Fibroblast of mammary gland (primary cell): ENCODE results near the gene ETV6.

ENCODE experiments used
- DNase-seq: peaks from one replicate; pipeline ENCODE4 v3.0.0-alpha.2; 2010; ENCODE audit warnings: low read depth
- H3K4me3 ChIP-seq: 2 replicates; pipeline ENCODE4 v1.5.1; 2011; ENCODE audit warnings: low read depth, mild to moderate bottlenecking, low read length, moderate library complexity; ENCODE audit not compliant: control insufficient read depth
- CTCF ChIP-seq: conservative IDR thresholded peaks from 2 replicates; pipeline ENCODE4 v1.5.1; 2011; ENCODE audit warnings: low read depth, low read length, inconsistent platforms; ENCODE audit not compliant: control insufficient read depth, insufficient read depth

Gene ETV6

GRCh38 chr12:11730299-11731041, 81.0 kb downstream of the ETV6 start:
- DNase-seq, result no peak
- no peak overlapping the region for H3K4me3 ChIP-seq

GRCh38 chr12:11731042-11731357, 81.5 kb downstream of the ETV6 start:
- no peak for TF ChIP-seq CTCF
- no peak overlapping the region for H3K4me3 ChIP-seq
- no peak for DNase-seq

More at GRCh38 chr12:11730299-11731041, 81.0 kb downstream of the ETV6 start:
- TF ChIP-seq CTCF, result no peak

GRCh38 chr12:11731455-11731854, 82.0 kb downstream of the ETV6 start:
- no peak overlapping the region for H3K4me3 ChIP-seq
- no peak for DNase-seq
- no peak for TF ChIP-seq CTCF

GRCh38 chr12:11732023-11732422, 82.5 kb downstream of the ETV6 start:
- DNase-seq, result no peak
- TF ChIP-seq CTCF, result no peak
- H3K4me3 ChIP-seq, result no peak overlapping the region

GRCh38 chr12:11732715-11733114, 83.2 kb downstream of the ETV6 start:
- no peak for TF ChIP-seq CTCF
- H3K4me3 ChIP-seq, result no peak overlapping the region
- DNase-seq, result no peak

GRCh38 chr12:11734580-11735180, 85.2 kb downstream of the ETV6 start:
- H3K4me3 ChIP-seq, result no peak overlapping the region
- no peak for TF ChIP-seq CTCF
- no peak for DNase-seq
